Measurements from ENCODE around the gene ZNF714. TPM values are rescaled to one million over a fixed set of nuclear protein-coding genes. Genes with fewer than 3 reads are reported as not detected.
"Not testable (repeated sequence)": the region's sequence is repeated elsewhere in the genome, so short reads cannot be mapped to it uniquely, and the experiment has no call there.

ZNF714 gene
- total RNA-seq, 1 experiment from 2014 or later: 20.4 TPM

- no peak for DNase-seq (ENCODE audit: low read depth)
Observed at GRCh38 chr19:21130097-21130775, 48.2 kb downstream of the ZNF714 start.

GRCh38 chr19:21133633-21134032 lies 51.6 kb downstream of the ZNF714 start:
- DNase-seq (ENCODE audit: low read depth): no peak

GRCh38 chr19:21134934-21135366 lies 52.9 kb downstream of the ZNF714 start:
- DNase-seq (ENCODE audit: low read depth): no peak

GRCh38 chr19:21135433-21135832 lies 53.4 kb downstream of the ZNF714 start:
- no peak for DNase-seq (ENCODE audit: low read depth)

GRCh38 chr19:21138130-21138529 lies 56.1 kb downstream of the ZNF714 start:
- no peak for DNase-seq (ENCODE audit: low read depth)

GRCh38 chr19:21141006-21141405 lies 59.0 kb downstream of the ZNF714 start:
- not testable (repeated sequence) for DNase-seq (ENCODE audit: low read depth)

GRCh38 chr19:21141787-21142464 lies 59.9 kb downstream of the ZNF714 start, which contains the start of gene ZNF431:
Gene ZNF431, plus strand, starts transcription at chr19:21142040. Its CDS starts 144 bp downstream, at chr19:21142184.
- peak; percentile 96 for DNase-seq (ENCODE audit: low read depth)

GRCh38 chr19:21143428-21143827 lies 61.4 kb downstream of the ZNF714 start:
- DNase-seq (ENCODE audit: low read depth): no peak

- no peak for DNase-seq (ENCODE audit: low read depth)
Observed at GRCh38 chr19:21143854-21144253, 61.9 kb downstream of the ZNF714 start.

GRCh38 chr19:21147540-21147939 lies 65.5 kb downstream of the ZNF714 start:
- DNase-seq (ENCODE audit: low read depth): no peak

GRCh38 chr19:21148681-21149080 lies 66.7 kb downstream of the ZNF714 start:
- DNase-seq (ENCODE audit: low read depth): no peak

GRCh38 chr19:21149877-21150276 lies 67.9 kb downstream of the ZNF714 start:
- no peak for DNase-seq (ENCODE audit: low read depth)

- no peak for DNase-seq (ENCODE audit: low read depth)
Observed at GRCh38 chr19:21151460-21151859, 69.5 kb downstream of the ZNF714 start.

- peak; percentile 35 for DNase-seq (ENCODE audit: low read depth)
Observed at GRCh38 chr19:21158523-21159135, 76.6 kb downstream of the ZNF714 start.

- DNase-seq (ENCODE audit: low read depth): no peak
Observed at GRCh38 chr19:21164541-21164940, 82.5 kb downstream of the ZNF714 start.

- no peak for DNase-seq (ENCODE audit: low read depth)
Observed at GRCh38 chr19:21166436-21166835, 84.4 kb downstream of the ZNF714 start.

Other genes starting within 250 kb of the ZNF714 start
- gene ZNF85, start 159.0 kb upstream of the ZNF714 start, total RNA-seq (2014; rRNA removed; shearing (Covaris generic)): 19.7 and 20.5 TPM in 2 replicates
- gene ZNF430, start 61.5 kb upstream of the ZNF714 start, total RNA-seq (2014; rRNA removed; shearing (Covaris generic)): 7.6 and 13.3 TPM in 2 replicates
- 3.8 and 4.0 TPM in 2 replicates for gene ZNF431, start 59.8 kb downstream of the ZNF714 start, total RNA-seq (2014; rRNA removed; shearing (Covaris generic))
- gene ZNF708, start 247.2 kb downstream of the ZNF714 start, total RNA-seq (2014; rRNA removed; shearing (Covaris generic)): 4.7 and 4.8 TPM in 2 replicates

Measured in RPMI7951 (cell line).